ENCODE results near the gene PKNOX2.

DNA sequence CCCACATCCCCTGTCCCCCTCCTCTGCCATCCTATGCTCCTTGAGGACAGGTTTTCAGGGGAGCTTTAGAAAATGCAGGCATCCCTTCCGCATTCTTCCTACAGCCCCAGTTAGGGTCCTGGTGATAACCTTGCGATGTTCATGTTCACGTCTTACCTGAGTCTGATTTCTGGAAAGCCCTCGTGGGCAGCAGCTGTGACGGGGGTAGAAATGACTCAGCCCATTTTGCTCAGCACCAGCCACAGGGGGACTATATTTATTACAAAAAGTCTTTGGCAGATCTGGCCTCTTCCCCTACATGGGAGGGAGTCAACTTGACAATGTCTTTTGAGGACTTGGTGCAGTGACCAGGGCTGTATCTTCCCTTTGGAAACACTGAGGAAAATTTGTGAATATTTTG is 12.3 kb downstream of the PKNOX2 start:
- no peak for TF ChIP-seq POLR2A (IDR thresholded peaks at IDR 0.05)
- no peak for TF ChIP-seq CTCF (IDR thresholded peaks at IDR 0.05)

Measured in transverse colon (tissue), 3 donors.